OCI-LY1 (cell line): ENCODE data around the gene GOLGA1.

Source experiments
- EZH2 ChIP-seq: fragments of 200-600 bp; sonication (generic), shearing (Covaris generic); IDR thresholded peaks from 2 replicates; pipeline ENCODE4 v1.8.0; 2017; ENCODE audit warnings: borderline replicate concordance, mixed run types, mild to moderate bottlenecking, antibody characterized with exemption, low read length, moderate library complexity, mixed read lengths
- TF ChIP-seq, protein P1 (sequence below): fragments of 200-600 bp; sonication (generic), shearing (Covaris generic); IDR thresholded peaks from 2 replicates; pipeline ENCODE4 v1.5.1; 2017; ENCODE audit warnings: mild to moderate bottlenecking, antibody characterized with exemption, low read length, moderate library complexity, mixed read lengths

DNA sequence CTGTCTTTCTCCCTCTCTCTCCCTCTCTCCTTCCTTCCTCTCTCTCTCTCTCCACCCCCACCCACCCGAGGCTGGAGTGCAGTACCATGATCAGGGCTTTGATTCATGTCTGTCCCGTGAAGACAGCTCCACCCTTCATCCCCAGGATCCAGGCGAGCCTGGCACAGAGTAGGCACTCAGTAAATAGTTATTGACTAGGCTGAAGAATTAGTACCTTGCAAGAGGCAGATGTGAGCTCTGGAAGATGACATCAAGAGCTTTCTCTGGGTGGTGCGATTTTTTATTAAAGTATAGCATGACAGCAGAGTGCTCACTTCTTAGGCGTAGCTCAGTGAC is 111.6 kb downstream of the GOLGA1 start:
- TF ChIP-seq, protein P1, sequence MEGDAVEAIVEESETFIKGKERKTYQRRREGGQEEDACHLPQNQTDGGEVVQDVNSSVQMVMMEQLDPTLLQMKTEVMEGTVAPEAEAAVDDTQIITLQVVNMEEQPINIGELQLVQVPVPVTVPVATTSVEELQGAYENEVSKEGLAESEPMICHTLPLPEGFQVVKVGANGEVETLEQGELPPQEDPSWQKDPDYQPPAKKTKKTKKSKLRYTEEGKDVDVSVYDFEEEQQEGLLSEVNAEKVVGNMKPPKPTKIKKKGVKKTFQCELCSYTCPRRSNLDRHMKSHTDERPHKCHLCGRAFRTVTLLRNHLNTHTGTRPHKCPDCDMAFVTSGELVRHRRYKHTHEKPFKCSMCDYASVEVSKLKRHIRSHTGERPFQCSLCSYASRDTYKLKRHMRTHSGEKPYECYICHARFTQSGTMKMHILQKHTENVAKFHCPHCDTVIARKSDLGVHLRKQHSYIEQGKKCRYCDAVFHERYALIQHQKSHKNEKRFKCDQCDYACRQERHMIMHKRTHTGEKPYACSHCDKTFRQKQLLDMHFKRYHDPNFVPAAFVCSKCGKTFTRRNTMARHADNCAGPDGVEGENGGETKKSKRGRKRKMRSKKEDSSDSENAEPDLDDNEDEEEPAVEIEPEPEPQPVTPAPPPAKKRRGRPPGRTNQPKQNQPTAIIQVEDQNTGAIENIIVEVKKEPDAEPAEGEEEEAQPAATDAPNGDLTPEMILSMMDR = no peak
- no peak for TF ChIP-seq EZH2
